ENCODE data around the gene MUC22.
A peak's percentile ranks its signal among the peaks of the same experiment; 100 is the strongest.

- TF ChIP-seq POLR2A (IDR thresholded peaks at IDR 0.05) = no peak
- peak in 5 of 6 experiments; percentile 9 to 51 (median 31) for TF ChIP-seq CTCF (IDR thresholded peaks at IDR 0.05)
Observed at GRCh38 chr6:31042806-31043205, 32.5 kb downstream of the MUC22 start.

All from Peyer's patch (tissue), 4 donors.